DLD1 (cell line): ENCODE results near the gene CDYL.

ENCODE experiments used
- in situ Hi-C: cut with HindIII; loops from 2 replicates; pipeline ENCODE4 v1.10.0; 2017; ENCODE audit warnings: low sequenced_read_pairs

CDYL gene

GRCh38 chr6:4953440-4953839, 177.2 kb downstream of the CDYL start:
- in situ Hi-C loops: no loop called here

GRCh38 chr6:4956625-4957024, 180.4 kb downstream of the CDYL start:
- in situ Hi-C loops: no loop called here

- in situ Hi-C loops: no loop called here
These were observed 181.5 kb downstream of the CDYL start for GRCh38 chr6:4957521-4958231.

- in situ Hi-C loops: no loop called here
These were observed 182.4 kb downstream of the CDYL start for GRCh38 chr6:4958624-4959023.

GRCh38 chr6:4961322-4962168, 185.3 kb downstream of the CDYL start:
- in situ Hi-C loops: no loop called here

GRCh38 chr6:4962905-4963304, 186.7 kb downstream of the CDYL start:
- in situ Hi-C loops: no loop called here

- in situ Hi-C loops: no loop called here
These were observed 188.7 kb downstream of the CDYL start for GRCh38 chr6:4964675-4965561.

GRCh38 chr6:4965562-4966389, 189.6 kb downstream of the CDYL start:
- in situ Hi-C loops: no loop called here

GRCh38 chr6:4967301-4968030, 191.3 kb downstream of the CDYL start:
- in situ Hi-C loops: no loop called here

- in situ Hi-C loops: no loop called here
These were observed 193.5 kb downstream of the CDYL start for GRCh38 chr6:4969609-4970285.

- in situ Hi-C loops: no loop called here
These were observed 194.7 kb downstream of the CDYL start for GRCh38 chr6:4970739-4971395.

GRCh38 chr6:4971851-4972250, 195.6 kb downstream of the CDYL start:
- in situ Hi-C loops: no loop called here

GRCh38 chr6:4972438-4972837, 196.2 kb downstream of the CDYL start:
- in situ Hi-C loops: no loop called here

- in situ Hi-C loops: no loop called here
These were observed 197.2 kb downstream of the CDYL start for GRCh38 chr6:4973415-4973814.

GRCh38 chr6:4973982-4974745, 198.0 kb downstream of the CDYL start:
- in situ Hi-C loops: no loop called here

- in situ Hi-C loops: no loop called here
These were observed 198.8 kb downstream of the CDYL start for GRCh38 chr6:4974962-4975361.

GRCh38 chr6:4975506-4975905, 199.3 kb downstream of the CDYL start:
- in situ Hi-C loops: no loop called here

- in situ Hi-C loops: no loop called here
These were observed 201.3 kb downstream of the CDYL start for GRCh38 chr6:4977468-4977867.
